ENCODE measurements around the gene PON3.
"Not testable (repeated sequence)": the region's sequence is repeated elsewhere in the genome, so short reads cannot be mapped to it uniquely, and the experiment has no call there.

DNA sequence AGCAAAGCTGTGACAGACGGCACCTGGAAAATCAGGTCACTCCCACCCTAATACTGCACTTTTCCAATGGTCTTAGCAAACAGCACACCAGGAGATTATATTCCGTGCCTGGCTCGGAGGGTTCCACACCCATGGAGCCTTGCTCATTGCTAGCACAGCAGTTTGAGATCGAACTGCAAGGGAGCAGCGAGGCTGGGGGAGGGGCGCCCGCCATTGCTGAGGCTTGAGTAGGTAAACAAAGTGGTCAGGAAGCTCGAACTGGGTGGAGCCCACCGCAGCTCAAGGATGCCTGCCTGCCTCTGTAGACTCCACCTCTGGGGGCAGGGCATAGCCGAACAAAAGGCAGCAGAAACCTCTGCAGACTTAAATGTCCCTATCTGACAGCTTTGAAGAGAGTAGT, 16.7 kb downstream of the PON3 start:
- TF ChIP-seq, protein P1, sequence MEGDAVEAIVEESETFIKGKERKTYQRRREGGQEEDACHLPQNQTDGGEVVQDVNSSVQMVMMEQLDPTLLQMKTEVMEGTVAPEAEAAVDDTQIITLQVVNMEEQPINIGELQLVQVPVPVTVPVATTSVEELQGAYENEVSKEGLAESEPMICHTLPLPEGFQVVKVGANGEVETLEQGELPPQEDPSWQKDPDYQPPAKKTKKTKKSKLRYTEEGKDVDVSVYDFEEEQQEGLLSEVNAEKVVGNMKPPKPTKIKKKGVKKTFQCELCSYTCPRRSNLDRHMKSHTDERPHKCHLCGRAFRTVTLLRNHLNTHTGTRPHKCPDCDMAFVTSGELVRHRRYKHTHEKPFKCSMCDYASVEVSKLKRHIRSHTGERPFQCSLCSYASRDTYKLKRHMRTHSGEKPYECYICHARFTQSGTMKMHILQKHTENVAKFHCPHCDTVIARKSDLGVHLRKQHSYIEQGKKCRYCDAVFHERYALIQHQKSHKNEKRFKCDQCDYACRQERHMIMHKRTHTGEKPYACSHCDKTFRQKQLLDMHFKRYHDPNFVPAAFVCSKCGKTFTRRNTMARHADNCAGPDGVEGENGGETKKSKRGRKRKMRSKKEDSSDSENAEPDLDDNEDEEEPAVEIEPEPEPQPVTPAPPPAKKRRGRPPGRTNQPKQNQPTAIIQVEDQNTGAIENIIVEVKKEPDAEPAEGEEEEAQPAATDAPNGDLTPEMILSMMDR (IDR thresholded peaks at IDR 0.05), result not testable (repeated sequence)
- TF ChIP-seq POLR2AphosphoS5 (IDR thresholded peaks at IDR 0.05; ENCODE audit: low read depth, low read length); SIN3A (IDR thresholded peaks at IDR 0.05; ENCODE audit: borderline replicate concordance, insufficient read depth, low read depth, low read length); TCF7L2 (IDR thresholded peaks at IDR 0.05; ENCODE audit: low read depth, low read length): not testable (repeated sequence)
- TF ChIP-seq, protein P2, sequence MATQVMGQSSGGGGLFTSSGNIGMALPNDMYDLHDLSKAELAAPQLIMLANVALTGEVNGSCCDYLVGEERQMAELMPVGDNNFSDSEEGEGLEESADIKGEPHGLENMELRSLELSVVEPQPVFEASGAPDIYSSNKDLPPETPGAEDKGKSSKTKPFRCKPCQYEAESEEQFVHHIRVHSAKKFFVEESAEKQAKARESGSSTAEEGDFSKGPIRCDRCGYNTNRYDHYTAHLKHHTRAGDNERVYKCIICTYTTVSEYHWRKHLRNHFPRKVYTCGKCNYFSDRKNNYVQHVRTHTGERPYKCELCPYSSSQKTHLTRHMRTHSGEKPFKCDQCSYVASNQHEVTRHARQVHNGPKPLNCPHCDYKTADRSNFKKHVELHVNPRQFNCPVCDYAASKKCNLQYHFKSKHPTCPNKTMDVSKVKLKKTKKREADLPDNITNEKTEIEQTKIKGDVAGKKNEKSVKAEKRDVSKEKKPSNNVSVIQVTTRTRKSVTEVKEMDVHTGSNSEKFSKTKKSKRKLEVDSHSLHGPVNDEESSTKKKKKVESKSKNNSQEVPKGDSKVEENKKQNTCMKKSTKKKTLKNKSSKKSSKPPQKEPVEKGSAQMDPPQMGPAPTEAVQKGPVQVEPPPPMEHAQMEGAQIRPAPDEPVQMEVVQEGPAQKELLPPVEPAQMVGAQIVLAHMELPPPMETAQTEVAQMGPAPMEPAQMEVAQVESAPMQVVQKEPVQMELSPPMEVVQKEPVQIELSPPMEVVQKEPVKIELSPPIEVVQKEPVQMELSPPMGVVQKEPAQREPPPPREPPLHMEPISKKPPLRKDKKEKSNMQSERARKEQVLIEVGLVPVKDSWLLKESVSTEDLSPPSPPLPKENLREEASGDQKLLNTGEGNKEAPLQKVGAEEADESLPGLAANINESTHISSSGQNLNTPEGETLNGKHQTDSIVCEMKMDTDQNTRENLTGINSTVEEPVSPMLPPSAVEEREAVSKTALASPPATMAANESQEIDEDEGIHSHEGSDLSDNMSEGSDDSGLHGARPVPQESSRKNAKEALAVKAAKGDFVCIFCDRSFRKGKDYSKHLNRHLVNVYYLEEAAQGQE (IDR thresholded peaks at IDR 0.05; ENCODE audit: insufficient read depth in 1 of 2, low read depth in 2 of 2, low read length in 1 of 2), result not testable (repeated sequence)

Data from Panc1 (cell line).